GM23338 (cell line): Measurements from ENCODE around the gene PCSK7. TPM values are rescaled to one million over a fixed set of nuclear protein-coding genes. Genes with fewer than 3 reads are reported as not detected.

Experiments
- ATAC-seq: fragments of 200-7000 bp; cut with Tn5 transposase; 3 replicates; pipeline ENCODE4 v1.9.1; 2020
- DNase-seq: peaks from one replicate; pipeline ENCODE4 v3.0.0-alpha.2; 2015; ENCODE audit warnings: low spot score
- H2AFZ ChIP-seq: fragments of 200-600 bp; sonication (generic); 2 replicates; pipeline ENCODE4 v1.8.0; 2016; ENCODE audit warnings: antibody characterized with exemption, mild to moderate bottlenecking, moderate library complexity
- H3F3A ChIP-seq: fragments of 200-600 bp; sonication (generic); replicated peaks from 2 replicates; pipeline ENCODE4 v1.8.0; 2017; ENCODE audit warnings: antibody characterized with exemption, mixed run types, low read depth
- H3K27ac ChIP-seq: fragments of 200-600 bp; sonication (generic); 2 replicates; pipeline ENCODE4 v1.6.1; 2016; ENCODE audit warnings: low read depth
- H3K27me3 ChIP-seq: fragments of 200-600 bp; sonication (generic); 2 replicates; pipeline ENCODE4 v1.8.0; 2016; ENCODE audit warnings: mild to moderate bottlenecking, mixed run types, moderate library complexity; ENCODE audit not compliant: insufficient read depth
- H3K36me3 ChIP-seq: fragments of 200-600 bp; sonication (generic); 2 replicates; pipeline ENCODE4 v1.8.0; 2016; ENCODE audit warnings: mild to moderate bottlenecking; ENCODE audit not compliant: insufficient read depth
- H3K4me1 ChIP-seq: fragments of 200-600 bp; sonication (generic); 2 replicates; pipeline ENCODE4 v1.8.0; 2016; ENCODE audit warnings: mild to moderate bottlenecking, moderate library complexity; ENCODE audit not compliant: insufficient read depth
- H3K4me2 ChIP-seq: fragments of 200-600 bp; sonication (generic); 2 replicates; pipeline ENCODE4 v1.7.1; 2017; ENCODE audit warnings: mixed run types
- H3K4me3 ChIP-seq: fragments of 200-600 bp; sonication (generic); 2 replicates; pipeline ENCODE4 v1.6.1; 2016; ENCODE audit warnings: mixed run types
- H3K79me2 ChIP-seq: fragments of 200-600 bp; sonication (generic); replicated peaks from 2 replicates; pipeline ENCODE4 v1.8.0; 2017; ENCODE audit warnings: mild to moderate bottlenecking; ENCODE audit not compliant: insufficient read depth
- H3K9me2 ChIP-seq: fragments of 200-600 bp; sonication (generic); 2 replicates; pipeline ENCODE4 v1.8.0; 2017; ENCODE audit not compliant: insufficient read depth
- H4K20me1 ChIP-seq: fragments of 200-600 bp; sonication (generic); replicated peaks from 2 replicates; pipeline ENCODE4 v1.8.0; 2017; ENCODE audit warnings: mild to moderate bottlenecking; ENCODE audit not compliant: insufficient read depth
- H3K27ac Mint-ChIP-seq: 2 replicates; pipeline ENCODE4 v1.8.0; 2020; ENCODE audit warnings: inconsistent platforms, mild to moderate bottlenecking, moderate library complexity, mixed read lengths
- H3K27me3 Mint-ChIP-seq: 3 replicates; pipeline ENCODE4 v1.8.0; 2022; ENCODE audit warnings: low read depth, mild to moderate bottlenecking, moderate library complexity, mixed read lengths, inconsistent platforms; ENCODE audit not compliant: insufficient read depth, poor library complexity
- H3K36me3 Mint-ChIP-seq: 3 replicates; pipeline ENCODE4 v1.8.0; 2021; ENCODE audit warnings: low read depth, mild to moderate bottlenecking, inconsistent platforms, moderate library complexity, mixed read lengths
- H3K4me1 Mint-ChIP-seq: 3 replicates; pipeline ENCODE4 v1.8.0; 2020; ENCODE audit warnings: mild to moderate bottlenecking, inconsistent platforms, mixed read lengths
- H3K4me3 Mint-ChIP-seq: 3 replicates; pipeline ENCODE4 v1.8.0; 2021; ENCODE audit warnings: moderate library complexity, mild to moderate bottlenecking, inconsistent platforms, mixed read lengths
- H3K9me3 Mint-ChIP-seq: 3 replicates; pipeline ENCODE4 v1.8.0; 2020; ENCODE audit warnings: moderate library complexity, mild to moderate bottlenecking, inconsistent platforms, mixed read lengths
- CREB1 ChIP-seq: fragments of 250-450 bp; sonication (Bioruptor Pico); IDR thresholded peaks from 2 replicates; pipeline ENCODE4 v1.5.0; 2020; ENCODE audit warnings: low read depth, mild to moderate bottlenecking, moderate library complexity
- CTCF ChIP-seq, 2 experiments: fragments of 200-600 bp in 1 of 2; sonication (generic) in 1 of 2; conservative IDR thresholded peaks; 2 replicates each; pipeline versions ENCODE4 v1.5.1 to v1.6.1; 2016 to 2017; ENCODE audit warnings: antibody characterized with exemption in 2 of 2, low read depth in 2 of 2, mild to moderate bottlenecking in 2 of 2, moderate library complexity in 1 of 2
- JUNB ChIP-seq: IDR thresholded peaks from one replicate; pipeline ENCODE4 v1.6.1; 2016; ENCODE audit warnings: antibody characterized with exemption; ENCODE audit not compliant: unreplicated experiment
- NANOG ChIP-seq: IDR thresholded peaks from 2 replicates; pipeline ENCODE4 v1.6.1; 2016; ENCODE audit warnings: antibody characterized with exemption, borderline replicate concordance
- POLR2AphosphoS5 ChIP-seq: IDR thresholded peaks from 2 replicates; pipeline ENCODE4 v1.6.1; 2016; ENCODE audit warnings: antibody characterized with exemption, low read depth
- ZNF114 ChIP-seq: fragments of 250-450 bp; sonication (Bioruptor Pico); IDR thresholded peaks from 2 replicates; pipeline ENCODE4 v1.5.0; 2020; ENCODE audit warnings: mild to moderate bottlenecking, moderate library complexity
- ZNF331 ChIP-seq: fragments of 250-450 bp; sonication (Bioruptor Pico); IDR thresholded peaks from 2 replicates; pipeline ENCODE4 v1.5.0; 2020; ENCODE audit warnings: low read depth, mild to moderate bottlenecking, moderate library complexity
- polyA plus RNA-seq: library from polyadenylated mRNA; unstranded; fragments of >200 nt; fragmentation: Nextera tagmentation; extraction: Ambion mirVana; gene quantifications from 2 replicates; pipeline ENCODE4 v1.2.1, GENCODE V29; 2016
- total RNA-seq: library from RNA; depleted of rRNA; stranded (reverse); fragments of >200 nt; shearing (Covaris generic); gene quantifications from 2 replicates; pipeline ENCODE4 v1.2.3, GENCODE V29; 2014
- TF ChIP-seq, protein P1 (sequence below): fragments of 250-450 bp; sonication (Bioruptor Pico); IDR thresholded peaks from 2 replicates; pipeline ENCODE4 v1.5.0; 2020; ENCODE audit warnings: mild to moderate bottlenecking, moderate library complexity

Gene PCSK7
- total and polyA plus RNA-seq, 2 experiments from 2014 or later: 12.4 to 46.4 TPM

DNA sequence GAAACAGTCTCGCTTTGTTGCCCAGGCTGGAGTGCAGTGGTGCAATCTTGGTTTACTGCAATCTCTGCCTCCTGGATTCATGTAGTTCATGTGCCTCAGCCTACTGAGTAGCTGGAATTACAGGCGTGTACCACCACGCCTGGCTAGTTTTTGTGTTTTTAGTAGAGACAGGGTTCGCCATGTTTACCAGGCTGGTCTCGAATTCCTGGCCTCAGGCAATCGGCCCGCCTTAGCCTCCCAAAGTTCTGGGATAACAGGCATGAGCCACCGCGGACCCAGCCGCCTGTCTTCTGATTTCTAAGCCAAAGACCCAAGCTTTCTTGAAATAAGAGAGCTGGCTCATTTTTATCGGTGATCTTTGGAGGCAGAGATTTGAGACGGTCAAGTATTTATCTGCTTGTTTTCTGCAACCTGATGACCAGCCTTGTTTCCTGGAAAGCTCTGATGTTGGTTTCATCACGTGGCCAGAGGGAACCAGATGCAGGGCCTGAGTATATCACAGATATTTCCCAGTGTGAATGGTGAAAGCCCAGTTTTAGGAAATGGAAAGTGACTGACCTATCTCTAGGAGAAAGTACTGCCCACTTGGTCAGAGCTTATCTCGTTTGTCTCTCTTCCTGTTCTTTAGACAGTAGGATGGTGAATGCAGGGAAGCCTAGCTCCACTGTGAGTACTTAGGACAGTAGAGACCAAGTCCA is 59.0 kb downstream of the PCSK7 start:
- peaks cover 16% of the 10 kb centered on the region; the same call in 2 of the 3 replicates for H3K4me1 Mint-ChIP-seq
- H3K27ac ChIP-seq: peak overlapping the region; percentile 76; the same call in 1 of the 2 replicates
- peaks cover 16% of the 10 kb centered on the region; the same call in 1 of the 2 replicates for H3F3A ChIP-seq
- H3K36me3 ChIP-seq: peaks cover 12% of the 10 kb centered on the region; the same call in 1 of the 2 replicates
- H4K20me1 ChIP-seq: peaks cover 11% of the 10 kb centered on the region; the same call in 1 of the 2 replicates
- H3K4me2 ChIP-seq: no peak overlapping the region
- H3K27me3 ChIP-seq: no peaks in the 10 kb centered on the region
- peaks cover 30% of the 10 kb centered on the region; the same call in 2 of the 3 replicates for H3K36me3 Mint-ChIP-seq
- DNase-seq (no peak), ATAC-seq (no peak)
- H3K27ac Mint-ChIP-seq: peak overlapping the region; percentile 81
- no peak overlapping the region for H3K4me3 Mint-ChIP-seq
- no peak overlapping the region for H2AFZ ChIP-seq
- peaks cover 4% of the 10 kb centered on the region for H3K4me1 ChIP-seq
- no peaks in the 10 kb centered on the region for H3K9me2 ChIP-seq
- no peak overlapping the region for H3K4me3 ChIP-seq
- no peaks in the 10 kb centered on the region for H3K27me3 Mint-ChIP-seq
- H3K9me3 Mint-ChIP-seq: no peaks in the 10 kb centered on the region
- no peaks in the 10 kb centered on the region; the same call in 1 of the 2 replicates for H3K79me2 ChIP-seq
- no peak for TF ChIP-seq POLR2AphosphoS5
- TF ChIP-seq JUNB: no peak
- TF ChIP-seq NANOG: no peak
- TF ChIP-seq, protein P1, sequence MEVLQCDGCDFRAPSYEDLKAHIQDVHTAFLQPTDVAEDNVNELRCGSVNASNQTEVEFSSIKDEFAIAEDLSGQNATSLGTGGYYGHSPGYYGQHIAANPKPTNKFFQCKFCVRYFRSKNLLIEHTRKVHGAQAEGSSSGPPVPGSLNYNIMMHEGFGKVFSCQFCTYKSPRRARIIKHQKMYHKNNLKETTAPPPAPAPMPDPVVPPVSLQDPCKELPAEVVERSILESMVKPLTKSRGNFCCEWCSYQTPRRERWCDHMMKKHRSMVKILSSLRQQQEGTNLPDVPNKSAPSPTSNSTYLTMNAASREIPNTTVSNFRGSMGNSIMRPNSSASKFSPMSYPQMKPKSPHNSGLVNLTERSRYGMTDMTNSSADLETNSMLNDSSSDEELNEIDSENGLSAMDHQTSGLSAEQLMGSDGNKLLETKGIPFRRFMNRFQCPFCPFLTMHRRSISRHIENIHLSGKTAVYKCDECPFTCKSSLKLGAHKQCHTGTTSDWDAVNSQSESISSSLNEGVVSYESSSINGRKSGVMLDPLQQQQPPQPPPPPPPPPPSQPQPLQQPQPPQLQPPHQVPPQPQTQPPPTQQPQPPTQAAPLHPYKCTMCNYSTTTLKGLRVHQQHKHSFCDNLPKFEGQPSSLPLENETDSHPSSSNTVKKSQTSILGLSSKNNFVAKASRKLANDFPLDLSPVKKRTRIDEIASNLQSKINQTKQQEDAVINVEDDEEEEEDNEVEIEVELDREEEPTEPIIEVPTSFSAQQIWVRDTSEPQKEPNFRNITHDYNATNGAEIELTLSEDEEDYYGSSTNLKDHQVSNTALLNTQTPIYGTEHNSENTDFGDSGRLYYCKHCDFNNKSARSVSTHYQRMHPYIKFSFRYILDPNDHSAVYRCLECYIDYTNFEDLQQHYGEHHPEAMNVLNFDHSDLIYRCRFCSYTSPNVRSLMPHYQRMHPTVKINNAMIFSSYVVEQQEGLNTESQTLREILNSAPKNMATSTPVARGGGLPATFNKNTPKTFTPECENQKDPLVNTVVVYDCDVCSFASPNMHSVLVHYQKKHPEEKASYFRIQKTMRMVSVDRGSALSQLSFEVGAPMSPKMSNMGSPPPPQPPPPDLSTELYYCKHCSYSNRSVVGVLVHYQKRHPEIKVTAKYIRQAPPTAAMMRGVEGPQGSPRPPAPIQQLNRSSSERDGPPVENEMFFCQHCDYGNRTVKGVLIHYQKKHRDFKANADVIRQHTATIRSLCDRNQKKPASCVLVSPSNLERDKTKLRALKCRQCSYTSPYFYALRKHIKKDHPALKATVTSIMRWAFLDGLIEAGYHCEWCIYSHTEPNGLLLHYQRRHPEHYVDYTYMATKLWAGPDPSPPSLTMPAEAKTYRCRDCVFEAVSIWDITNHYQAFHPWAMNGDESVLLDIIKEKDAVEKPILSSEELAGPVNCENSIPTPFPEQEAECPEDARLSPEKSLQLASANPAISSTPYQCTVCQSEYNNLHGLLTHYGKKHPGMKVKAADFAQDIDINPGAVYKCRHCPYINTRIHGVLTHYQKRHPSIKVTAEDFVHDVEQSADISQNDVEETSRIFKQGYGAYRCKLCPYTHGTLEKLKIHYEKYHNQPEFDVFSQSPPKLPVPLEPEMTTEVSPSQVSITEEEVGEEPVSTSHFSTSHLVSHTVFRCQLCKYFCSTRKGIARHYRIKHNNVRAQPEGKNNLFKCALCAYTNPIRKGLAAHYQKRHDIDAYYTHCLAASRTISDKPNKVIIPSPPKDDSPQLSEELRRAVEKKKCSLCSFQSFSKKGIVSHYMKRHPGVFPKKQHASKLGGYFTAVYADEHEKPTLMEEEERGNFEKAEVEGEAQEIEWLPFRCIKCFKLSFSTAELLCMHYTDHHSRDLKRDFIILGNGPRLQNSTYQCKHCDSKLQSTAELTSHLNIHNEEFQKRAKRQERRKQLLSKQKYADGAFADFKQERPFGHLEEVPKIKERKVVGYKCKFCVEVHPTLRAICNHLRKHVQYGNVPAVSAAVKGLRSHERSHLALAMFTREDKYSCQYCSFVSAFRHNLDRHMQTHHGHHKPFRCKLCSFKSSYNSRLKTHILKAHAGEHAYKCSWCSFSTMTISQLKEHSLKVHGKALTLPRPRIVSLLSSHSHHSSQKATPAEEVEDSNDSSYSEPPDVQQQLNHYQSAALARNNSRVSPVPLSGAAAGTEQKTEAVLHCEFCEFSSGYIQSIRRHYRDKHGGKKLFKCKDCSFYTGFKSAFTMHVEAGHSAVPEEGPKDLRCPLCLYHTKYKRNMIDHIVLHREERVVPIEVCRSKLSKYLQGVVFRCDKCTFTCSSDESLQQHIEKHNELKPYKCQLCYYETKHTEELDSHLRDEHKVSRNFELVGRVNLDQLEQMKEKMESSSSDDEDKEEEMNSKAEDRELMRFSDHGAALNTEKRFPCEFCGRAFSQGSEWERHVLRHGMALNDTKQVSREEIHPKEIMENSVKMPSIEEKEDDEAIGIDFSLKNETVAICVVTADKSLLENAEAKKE: no peak
- no peak for TF ChIP-seq ZNF331 (CRISPR knock-in tag)
- TF ChIP-seq ZNF114: no peak
- no peak for TF ChIP-seq CTCF (conservative IDR thresholded peaks at IDR 0.05; ENCODE audit: low read depth in 2 of 2)
- no peak for TF ChIP-seq CREB1 (CRISPR knock-in tag)
